ENCODE results near the gene SBK1.

DNA sequence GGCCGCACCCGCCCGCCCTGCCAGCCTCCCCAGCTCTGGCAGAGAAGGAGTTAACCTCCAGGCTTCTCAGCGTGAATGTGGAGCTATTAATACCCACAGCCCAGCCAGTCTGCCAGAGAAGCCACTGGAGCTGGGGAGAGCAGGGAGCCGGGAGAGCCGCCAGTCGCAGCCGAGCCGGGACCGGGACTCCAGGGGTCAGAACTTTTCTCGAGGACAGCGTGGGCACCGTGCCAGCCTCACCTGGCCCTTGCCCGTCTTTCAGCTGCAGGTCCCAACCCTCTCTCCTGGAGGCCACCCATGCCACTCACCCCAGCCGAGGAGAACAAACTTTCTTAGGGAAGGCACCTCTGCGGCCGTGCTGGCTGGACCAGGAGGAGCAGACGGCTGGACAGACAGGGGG is 33.8 kb upstream of the SBK1 start:
- TF ChIP-seq GATA3 (IDR thresholded peaks at IDR 0.05; ENCODE audit: low read depth, low read length) = no peak
- TF ChIP-seq GATA2 (IDR thresholded peaks at IDR 0.05; ENCODE audit: low read depth, low read length) = no peak

Measured in SH-SY5Y (cell line).